ENCODE measurements around the gene SSB.
"Not testable (repeated sequence)": the region's sequence is repeated elsewhere in the genome, so short reads cannot be mapped to it uniquely, and the experiment has no call there.

The SSB gene

DNA sequence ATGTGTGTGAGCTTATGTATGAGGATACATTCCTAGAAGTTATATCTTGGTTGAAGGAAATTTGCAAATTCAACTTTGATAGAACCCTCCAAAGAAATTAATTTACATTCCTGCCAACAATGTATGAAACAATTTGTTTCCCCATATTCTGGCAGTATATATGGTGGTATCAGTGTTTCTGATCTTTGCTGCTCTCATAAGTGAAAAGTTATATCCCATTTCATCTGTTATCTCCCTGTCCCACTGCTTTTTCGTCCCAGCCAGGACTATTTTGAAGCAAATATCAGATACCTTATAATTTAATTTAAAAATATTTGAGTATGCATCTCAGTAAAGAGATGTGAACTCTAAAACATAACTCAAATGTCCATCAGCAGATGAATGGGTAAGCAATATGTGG is 35.7 kb downstream of the SSB start:
- no peak overlapping the region for H3K4me3 ChIP-seq (ENCODE audit: low read depth, low read length)
- TF ChIP-seq, protein P1, sequence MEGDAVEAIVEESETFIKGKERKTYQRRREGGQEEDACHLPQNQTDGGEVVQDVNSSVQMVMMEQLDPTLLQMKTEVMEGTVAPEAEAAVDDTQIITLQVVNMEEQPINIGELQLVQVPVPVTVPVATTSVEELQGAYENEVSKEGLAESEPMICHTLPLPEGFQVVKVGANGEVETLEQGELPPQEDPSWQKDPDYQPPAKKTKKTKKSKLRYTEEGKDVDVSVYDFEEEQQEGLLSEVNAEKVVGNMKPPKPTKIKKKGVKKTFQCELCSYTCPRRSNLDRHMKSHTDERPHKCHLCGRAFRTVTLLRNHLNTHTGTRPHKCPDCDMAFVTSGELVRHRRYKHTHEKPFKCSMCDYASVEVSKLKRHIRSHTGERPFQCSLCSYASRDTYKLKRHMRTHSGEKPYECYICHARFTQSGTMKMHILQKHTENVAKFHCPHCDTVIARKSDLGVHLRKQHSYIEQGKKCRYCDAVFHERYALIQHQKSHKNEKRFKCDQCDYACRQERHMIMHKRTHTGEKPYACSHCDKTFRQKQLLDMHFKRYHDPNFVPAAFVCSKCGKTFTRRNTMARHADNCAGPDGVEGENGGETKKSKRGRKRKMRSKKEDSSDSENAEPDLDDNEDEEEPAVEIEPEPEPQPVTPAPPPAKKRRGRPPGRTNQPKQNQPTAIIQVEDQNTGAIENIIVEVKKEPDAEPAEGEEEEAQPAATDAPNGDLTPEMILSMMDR (IDR thresholded peaks at IDR 0.05; ENCODE audit: insufficient read depth, low read depth, low read length, missing control alignments): no peak
- no peak for DNase-seq (ENCODE audit: low read depth)

DNA sequence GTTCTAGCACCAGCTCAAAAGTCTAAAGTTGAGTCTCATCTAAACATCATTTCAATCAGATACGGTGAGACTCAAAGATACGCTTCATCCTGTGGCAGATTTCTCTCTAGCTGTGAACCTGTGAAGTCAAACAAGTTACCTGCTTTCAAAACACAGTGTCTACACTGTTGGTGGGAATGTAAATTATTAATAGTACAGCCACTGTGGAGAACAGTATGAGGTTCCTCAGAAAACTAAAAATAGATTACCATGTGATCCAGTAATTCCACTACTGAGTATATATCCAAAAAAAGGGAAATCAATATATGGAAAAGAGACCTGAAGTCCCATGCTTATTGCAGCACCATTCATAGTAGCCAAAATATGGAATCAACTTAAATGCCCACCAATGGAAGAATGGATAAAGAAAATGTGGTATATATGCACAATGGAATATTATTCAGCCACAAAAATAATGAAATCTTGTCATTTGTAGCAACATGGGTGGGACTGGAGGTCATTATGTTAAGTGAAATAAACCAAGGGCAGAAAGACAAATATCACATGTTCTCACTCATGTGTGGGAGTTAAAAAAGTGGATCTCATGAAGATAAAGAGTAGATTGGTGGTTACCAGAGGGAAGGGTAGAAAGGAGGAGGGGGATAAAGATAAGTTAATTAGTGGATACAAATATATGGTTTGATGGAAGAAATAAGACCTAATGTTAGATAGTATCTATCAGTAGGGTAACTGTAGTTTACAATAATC is 40.2 kb downstream of the SSB start:
- TF ChIP-seq, protein P1 (IDR thresholded peaks at IDR 0.05; ENCODE audit: insufficient read depth, low read depth, low read length, missing control alignments): no peak
- no peak for DNase-seq (ENCODE audit: low read depth)
- no peak overlapping the region for H3K4me3 ChIP-seq (ENCODE audit: low read depth, low read length)

DNA sequence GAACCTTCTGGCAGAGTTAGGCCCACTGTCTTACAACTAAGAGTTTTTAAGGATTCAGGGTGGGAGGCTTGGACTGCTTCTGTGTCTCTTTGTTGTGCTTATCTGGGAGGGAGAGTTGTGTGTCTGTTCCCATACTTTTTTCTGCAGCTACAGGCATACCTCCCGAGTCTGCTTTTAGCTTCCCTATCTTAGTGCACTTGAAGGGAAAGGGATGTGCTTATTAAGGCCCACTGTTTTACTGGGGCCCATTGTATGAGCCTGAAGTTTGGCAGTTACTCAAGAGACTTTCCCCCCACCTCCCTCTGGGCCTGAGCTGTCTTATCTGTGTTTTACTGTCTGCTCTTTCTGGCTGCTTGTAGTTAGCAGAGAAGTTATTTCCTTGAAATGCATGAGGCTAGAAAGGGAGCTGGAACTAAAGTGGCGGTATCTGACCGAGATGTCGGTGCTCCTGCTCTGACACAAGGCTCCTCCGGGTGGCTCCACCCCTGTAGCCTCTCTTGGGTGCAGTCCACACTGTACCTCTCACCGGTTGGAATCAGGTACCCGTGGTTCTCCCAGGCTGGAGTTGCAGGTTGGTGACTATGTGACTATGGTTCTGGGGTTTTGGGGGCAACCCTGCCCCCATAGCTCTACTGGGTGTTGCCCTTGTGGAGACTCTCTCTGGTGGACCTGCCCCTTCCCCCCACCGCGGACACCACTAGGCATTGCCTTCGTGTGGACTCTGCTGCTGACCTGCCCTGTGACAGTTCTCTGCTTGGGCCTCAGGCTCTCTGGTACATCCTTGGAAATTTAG is 41.5 kb downstream of the SSB start:
- no peak overlapping the region for H3K4me3 ChIP-seq (ENCODE audit: low read depth, low read length)
- TF ChIP-seq, protein P1 (IDR thresholded peaks at IDR 0.05; ENCODE audit: insufficient read depth, low read depth, low read length, missing control alignments): no peak
- DNase-seq (ENCODE audit: low read depth): no peak

DNA sequence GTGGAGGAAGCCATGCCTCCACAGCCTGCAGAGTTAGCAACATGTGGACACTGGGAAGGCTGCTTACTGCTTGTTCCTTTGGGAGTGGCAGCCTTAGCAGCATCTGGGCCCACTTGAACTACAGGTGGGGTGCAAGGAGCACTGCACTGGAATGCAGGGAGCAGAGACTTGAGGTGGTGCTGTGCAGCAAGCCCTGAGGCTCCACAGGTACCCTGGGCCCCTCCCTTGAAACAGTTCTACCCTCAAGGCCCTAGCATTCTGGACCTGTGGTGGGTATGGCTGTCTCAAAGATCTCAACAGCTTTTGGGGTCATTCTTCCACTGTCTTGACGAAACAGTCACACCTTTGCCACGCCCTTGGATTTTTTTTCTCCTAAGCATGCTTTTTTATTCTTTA is 42.1 kb downstream of the SSB start:
- no peak for DNase-seq (ENCODE audit: low read depth)
- TF ChIP-seq, protein P1 (IDR thresholded peaks at IDR 0.05; ENCODE audit: insufficient read depth, low read depth, low read length, missing control alignments): no peak
- no peak overlapping the region for H3K4me3 ChIP-seq (ENCODE audit: low read depth, low read length)

GRCh38 chr2:169841625-169842024 is 43.0 kb downstream of the SSB start:
- DNase-seq (ENCODE audit: low read depth); H3K4me3 ChIP-seq (ENCODE audit: low read depth, low read length): not testable (repeated sequence)

GRCh38 chr2:169845016-169845415 is 46.3 kb downstream of the SSB start:
- TF ChIP-seq, protein P1 (IDR thresholded peaks at IDR 0.05; ENCODE audit: insufficient read depth, low read depth, low read length, missing control alignments): no peak
- H3K4me3 ChIP-seq (ENCODE audit: low read depth, low read length): no peak overlapping the region
- DNase-seq (ENCODE audit: low read depth): no peak

DNA sequence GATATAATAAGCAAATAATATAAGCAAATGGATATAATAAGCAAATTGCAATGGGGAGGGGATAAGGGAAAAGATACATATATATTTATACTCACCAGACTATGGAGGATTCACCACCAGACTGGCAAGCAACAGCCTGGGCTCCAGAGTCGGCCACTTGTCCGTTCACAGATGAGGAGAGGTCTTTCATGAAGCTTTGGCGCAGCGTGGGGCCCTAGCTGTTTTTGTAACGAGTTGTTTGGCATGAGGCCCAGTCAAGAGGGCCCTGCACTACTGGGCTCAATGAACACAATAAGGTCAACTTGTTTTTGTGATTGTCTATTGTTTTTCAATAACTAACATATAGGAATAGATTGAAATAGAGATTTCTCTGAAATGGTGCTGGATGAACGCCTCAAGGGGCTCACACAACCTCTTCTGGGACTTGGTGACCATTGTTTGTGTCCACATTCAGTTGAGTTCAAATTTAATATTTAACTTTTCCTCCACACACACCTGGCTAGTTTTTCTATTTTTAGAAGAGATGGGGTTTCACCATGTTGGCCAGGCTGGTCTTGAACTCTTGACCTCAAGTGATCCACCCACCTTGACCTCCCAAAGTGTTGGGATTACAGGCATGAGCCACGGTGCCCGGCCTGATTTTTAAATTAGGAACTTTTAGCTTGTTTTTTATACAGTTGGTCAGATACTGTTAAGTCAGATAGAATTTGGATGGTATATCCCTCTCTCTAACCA is 50.5 kb downstream of the SSB start:
- not testable (repeated sequence) for H3K4me3 ChIP-seq (ENCODE audit: low read depth, low read length); DNase-seq (ENCODE audit: low read depth)

Data from GM12865 (cell line).